HAP-1 (cell line): Measurements from ENCODE around the gene SPDYE6.

Source experiments
- DNase-seq, 2 experiments: peaks; one replicate each; pipeline ENCODE4 v3.0.0-alpha.2; 2016 to 2020; ENCODE audit warnings: low spot score in 2 of 2
- H3K27me3 ChIP-seq: fragments of 250-450 bp; sonication (Bioruptor Pico); 2 replicates; pipeline ENCODE4 v1.5.1; 2020; ENCODE audit warnings: low read depth, mild to moderate bottlenecking, moderate library complexity
- H3K36me3 ChIP-seq: fragments of 250-450 bp; sonication (Bioruptor Pico); replicated peaks from 2 replicates; pipeline ENCODE4 v1.5.1; 2020; ENCODE audit warnings: mild to moderate bottlenecking
- H3K4me1 ChIP-seq: fragments of 250-450 bp; sonication (Bioruptor Pico); 2 replicates; pipeline ENCODE4 v1.5.1; 2020; ENCODE audit warnings: mild to moderate bottlenecking
- H3K4me3 ChIP-seq: fragments of 250-450 bp; sonication (Bioruptor Pico); 2 replicates; pipeline ENCODE4 v1.5.1; 2020; ENCODE audit warnings: mild to moderate bottlenecking, moderate library complexity
- H3K9me3 ChIP-seq: fragments of 250-450 bp; sonication (Bioruptor Pico); 2 replicates; pipeline ENCODE4 v1.5.1; 2020; ENCODE audit warnings: mild to moderate bottlenecking, moderate library complexity
- in situ Hi-C: fragments of 300-500 bp; cut with MboI; formaldehyde crosslinking; loops from 3 replicates; pipeline ENCODE4 v1.14.3; 2020; ENCODE audit warnings: low sequenced_read_pairs, inconsistent platforms, mixed read lengths

The SPDYE6 gene

DNA sequence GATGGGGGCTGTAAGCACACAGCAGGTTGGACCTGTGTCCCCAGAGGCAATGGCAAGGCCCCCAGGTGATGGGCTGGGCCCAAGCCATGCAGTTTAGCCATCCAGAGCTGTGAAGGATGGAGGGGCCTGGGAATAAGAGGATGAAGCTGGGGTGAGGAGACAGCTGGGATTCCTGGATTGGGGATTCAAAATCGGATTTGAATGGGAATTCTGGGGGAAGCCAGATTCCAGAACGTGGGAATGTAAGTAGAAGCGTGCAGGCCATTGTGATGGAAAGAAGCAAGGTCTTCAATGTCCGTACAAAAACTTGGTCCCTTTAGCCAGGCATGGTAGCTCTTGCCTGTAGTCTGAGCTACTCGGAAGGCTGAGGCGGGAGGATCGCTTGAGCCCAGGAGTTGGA is 59.7 kb downstream of the SPDYE6 start:
- Histone ChIP-seq H3K4me1 (no peaks in the 10 kb centered on the region), H3K27me3 (no peaks in the 10 kb centered on the region), H3K36me3 (no peaks in the 10 kb centered on the region), H3K9me3 (no peaks in the 10 kb centered on the region), H3K4me3 (no peak overlapping the region)
- in situ Hi-C loops, result no loop called here
- no peak for DNase-seq

DNA sequence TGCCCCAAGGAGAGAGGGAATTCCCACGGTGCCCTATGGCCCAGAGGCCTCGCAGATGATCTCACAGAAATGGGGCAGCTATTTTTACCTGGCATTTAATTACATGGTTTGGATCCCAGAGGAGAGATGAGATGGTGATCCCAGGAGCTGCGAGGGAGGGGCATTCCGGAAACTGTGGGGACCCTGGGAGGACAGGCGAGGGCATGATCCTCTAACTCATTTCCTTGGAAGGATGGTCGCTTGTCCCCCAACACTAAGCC is 60.1 kb downstream of the SPDYE6 start:
- DNase-seq, result no peak

More for the DNA sequence above, 60.1 kb downstream of the SPDYE6 start:
- no peaks in the 10 kb centered on the region for H3K9me3 ChIP-seq
- H3K27me3 ChIP-seq, result no peaks in the 10 kb centered on the region
- H3K4me1 ChIP-seq, result no peaks in the 10 kb centered on the region
- in situ Hi-C loops, result no loop called here
- H3K4me3 ChIP-seq, result no peak overlapping the region
- no peaks in the 10 kb centered on the region for H3K36me3 ChIP-seq
